Activated naive CD4-positive, alpha-beta T cell treated with Interleukin-2 at 50 U/mL for 16 hours (primary cell): ENCODE results near the gene ARHGAP44.

Source experiments
- DNase-seq: peaks from one replicate; pipeline ENCODE4 v3.0.0-alpha.2; 2020

The ARHGAP44 gene

DNA sequence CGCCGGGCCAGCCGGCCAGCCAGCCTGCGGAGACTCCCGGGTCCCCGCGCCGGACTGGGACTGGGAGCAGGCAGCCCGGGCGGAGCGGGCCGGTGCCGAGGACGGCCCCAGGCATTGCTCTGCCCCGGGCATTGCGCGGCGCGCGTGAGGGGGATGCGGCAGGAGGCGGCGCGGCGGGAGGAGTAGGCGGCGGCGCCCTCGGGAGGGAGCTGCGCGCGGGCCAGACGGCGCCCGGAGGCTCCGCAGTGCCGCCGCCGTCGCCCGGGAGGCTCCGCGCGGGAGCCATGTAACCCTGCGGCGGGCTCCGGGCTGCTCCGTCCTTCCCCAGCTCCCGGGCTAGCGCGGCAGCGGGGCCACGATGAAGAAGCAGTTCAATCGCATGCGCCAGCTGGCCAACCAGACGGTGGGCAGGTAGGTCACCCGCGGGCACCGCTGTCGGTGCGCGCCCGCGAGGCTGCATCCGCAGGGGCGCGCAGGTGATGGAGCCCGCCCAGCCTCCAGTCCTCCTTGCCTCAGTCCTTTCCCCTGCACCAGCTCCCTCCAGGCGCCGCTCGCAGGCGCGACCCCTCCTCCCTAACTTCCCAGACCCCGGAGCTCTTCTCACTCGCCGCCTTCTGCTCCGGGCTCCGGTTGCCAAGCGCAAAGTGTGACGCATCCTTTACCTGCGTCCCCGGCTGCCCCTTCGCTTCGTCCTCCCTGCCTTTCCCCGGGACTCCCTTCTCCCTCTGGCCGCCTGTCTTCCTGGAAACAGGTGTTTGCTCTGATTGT is at the start of gene ARHGAP44:
Gene ARHGAP44 (plus strand): TSS at position 18 of the 768 bp plus-strand sequence. CDS start 341 bp downstream, at position 359.
- no peak for DNase-seq

DNA sequence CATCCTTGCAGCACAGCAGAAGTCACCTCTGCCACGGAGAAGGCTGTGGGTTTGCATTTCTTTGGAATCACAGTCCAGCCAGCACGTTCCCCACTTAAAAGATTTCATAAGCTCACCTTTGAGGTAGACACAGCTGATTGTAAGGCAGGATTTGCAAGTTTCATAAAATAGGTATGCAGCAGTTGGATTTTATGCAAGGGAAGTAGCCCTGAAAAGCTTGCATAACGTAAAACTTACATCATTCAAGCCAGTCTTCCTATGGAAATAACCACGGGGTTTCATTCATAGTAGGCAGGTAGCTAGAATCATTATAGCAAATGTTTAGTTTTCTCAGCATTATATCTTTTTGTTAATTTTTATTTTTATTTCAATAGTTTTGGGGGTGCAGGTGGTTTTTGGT is 49.8 kb upstream of the ARHGAP44 start:
- no peak for DNase-seq

DNA sequence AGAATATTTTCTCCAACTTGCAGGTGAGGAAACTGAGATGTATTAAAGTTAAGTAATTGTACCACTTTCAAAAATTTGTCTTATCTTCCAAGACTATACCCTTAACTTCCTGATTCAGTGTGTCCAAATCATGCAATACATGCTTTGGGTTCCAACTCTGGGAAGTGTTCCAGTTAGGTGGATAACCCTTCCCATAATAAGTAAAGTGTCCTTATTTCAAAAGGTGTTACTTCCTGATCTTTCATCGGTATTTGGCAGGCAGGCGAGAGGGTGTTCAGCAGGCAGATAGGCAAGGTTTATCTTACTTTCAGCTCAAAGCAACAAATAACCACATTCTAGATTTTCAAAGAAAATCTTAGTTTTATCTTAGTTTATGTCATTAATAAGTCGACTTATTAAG is 46.3 kb upstream of the ARHGAP44 start:
- no peak for DNase-seq

- no peak for DNase-seq
Observed at GRCh38 chr17:12744298-12744697, 45.0 kb upstream of the ARHGAP44 start.

DNA sequence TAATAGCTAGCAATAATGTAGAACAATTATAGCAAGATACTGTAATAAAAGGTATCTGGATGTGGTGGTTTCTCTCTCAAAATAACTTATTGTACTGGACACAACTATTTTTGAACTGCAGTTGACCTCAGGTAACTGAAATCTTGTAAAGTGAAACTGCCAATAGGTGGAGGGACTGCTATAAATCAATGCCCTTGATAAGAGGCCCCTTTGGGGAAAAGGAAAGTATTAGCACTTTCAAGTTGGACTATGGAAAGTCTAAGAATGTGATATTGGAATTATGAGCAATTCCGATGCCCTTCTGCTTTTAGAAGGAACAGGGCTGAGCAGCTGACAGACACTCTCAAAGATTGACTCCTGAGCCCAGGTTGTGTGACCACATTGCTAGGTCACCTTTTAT is 44.5 kb upstream of the ARHGAP44 start:
- DNase-seq: no peak

DNA sequence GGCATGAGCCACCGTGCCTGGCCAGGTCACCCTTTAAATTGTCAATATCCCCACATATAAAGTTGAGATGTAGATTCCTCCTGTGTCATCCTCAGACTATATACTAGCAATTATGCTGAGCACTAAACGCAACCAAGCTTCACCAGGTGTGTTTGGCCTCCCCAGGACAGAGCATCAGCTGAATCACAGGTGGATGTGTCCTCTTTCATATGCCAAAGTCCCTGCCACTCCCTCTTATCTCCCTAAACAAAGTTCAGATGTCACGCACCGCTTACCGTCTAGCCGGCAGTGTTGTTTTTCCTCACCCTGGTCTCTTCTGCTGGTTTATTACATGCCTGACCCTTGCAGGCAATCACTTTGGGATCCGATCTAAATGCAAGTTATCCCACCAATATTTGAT is 43.8 kb upstream of the ARHGAP44 start:
- no peak for DNase-seq

DNA sequence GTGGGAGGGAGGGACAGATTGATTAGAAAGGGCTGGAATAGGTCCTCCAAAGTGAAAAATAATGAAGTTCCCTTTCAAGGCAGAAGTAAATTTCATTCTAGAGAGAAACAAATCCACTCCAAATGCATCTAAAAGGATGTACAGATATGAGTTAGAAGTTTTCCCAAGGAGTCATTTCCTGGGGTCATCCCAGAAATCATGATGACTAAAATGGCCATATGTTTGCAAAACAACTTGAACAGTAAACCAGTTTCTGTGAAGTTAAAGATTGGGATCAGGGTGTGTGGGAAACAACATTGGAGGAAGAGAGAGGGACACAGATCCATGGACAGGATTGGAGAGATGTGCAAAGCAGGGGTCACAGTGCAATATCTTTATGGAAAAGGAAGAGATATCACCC is 32.5 kb upstream of the ARHGAP44 start:
- no peak for DNase-seq

DNA sequence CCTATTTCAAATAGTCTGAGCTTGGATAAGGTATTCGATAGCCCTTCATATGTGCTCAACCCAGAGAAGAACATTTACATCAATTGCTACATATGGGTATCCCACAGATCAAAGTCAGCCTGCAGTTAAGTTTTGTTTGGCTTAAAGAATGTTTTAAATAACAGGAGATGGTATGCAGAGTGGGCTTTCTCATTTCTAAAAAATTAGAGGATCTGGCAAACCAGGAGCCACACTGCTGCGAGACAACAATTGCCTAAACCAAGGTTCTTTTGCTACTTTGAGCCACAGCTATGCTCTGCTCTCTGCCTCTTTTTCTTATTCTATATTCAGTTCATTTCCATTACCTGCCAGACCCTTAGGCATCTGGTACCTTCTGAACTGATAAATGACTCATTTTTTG is 30.2 kb upstream of the ARHGAP44 start:
- no peak for DNase-seq

- no peak for DNase-seq
Observed at GRCh38 chr17:12765548-12765947, 23.8 kb upstream of the ARHGAP44 start.

- DNase-seq: no peak
Observed at GRCh38 chr17:12768255-12768654, 21.0 kb upstream of the ARHGAP44 start.

GRCh38 chr17:12769981-12770380 is 19.3 kb upstream of the ARHGAP44 start:
- no peak for DNase-seq

GRCh38 chr17:12773153-12773552 is 16.1 kb upstream of the ARHGAP44 start:
- no peak for DNase-seq

DNA sequence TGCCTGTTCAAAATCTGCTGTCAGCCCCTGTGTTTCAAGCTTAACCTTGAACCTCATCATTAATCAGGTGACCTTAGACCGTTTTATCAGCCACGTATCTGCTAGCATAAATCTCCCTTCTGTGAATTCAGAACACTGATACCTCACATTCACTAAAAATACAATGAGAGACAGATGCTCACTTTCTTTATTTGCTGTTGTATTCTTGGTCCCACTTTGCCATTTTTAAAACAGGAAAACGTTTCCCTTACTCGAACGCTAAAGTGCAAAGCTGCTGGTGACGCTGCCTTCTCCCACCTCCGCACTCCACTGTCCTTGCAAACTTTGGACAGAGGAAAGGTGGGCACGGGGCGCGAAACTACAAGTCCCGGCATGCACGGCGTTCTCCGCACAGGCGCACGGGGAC is 220 bp upstream of the ARHGAP44 start:
- DNase-seq: no peak

DNA sequence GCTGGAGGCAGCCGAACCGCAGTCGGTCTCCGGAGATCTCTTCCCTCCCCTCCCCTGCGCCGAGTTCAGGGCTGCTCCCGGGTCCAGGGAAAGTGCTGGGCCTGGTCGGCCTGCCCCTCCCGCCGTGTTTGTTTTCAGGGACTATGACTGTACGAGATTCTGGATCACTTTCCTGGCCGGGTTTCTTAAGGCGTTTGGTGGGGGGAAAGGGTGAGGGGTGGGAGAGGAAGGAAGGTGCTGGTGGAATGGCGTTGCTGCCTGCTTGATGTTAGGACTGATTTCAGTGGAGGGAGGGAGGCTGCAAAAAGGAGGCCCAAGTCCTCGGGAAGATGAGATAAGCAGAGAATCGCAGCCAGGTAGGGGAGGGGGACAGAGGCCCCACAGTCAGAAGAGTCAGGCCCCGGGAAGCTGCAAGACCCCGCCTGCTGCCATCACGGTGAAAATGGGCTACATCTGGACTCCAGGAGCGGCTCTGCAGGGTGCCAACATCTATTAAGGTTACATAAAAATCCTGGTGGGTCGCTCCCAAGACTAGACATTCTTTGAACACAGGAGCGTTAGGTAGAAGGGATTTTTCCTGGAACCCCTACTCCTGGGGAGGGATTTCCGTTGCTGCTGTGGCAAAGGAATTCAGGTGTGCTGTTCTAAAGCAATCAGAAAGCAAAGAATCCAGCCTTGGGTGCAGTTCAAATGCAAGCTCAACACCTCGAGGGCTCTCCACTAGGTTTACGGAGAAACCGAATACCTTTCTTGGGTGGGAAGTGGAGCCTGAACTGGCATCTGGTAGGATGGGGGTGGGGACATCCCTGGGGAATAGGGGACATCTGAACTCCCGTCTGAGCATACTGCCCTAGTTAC is 1.2 kb downstream of the ARHGAP44 start:
- DNase-seq: no peak

DNA sequence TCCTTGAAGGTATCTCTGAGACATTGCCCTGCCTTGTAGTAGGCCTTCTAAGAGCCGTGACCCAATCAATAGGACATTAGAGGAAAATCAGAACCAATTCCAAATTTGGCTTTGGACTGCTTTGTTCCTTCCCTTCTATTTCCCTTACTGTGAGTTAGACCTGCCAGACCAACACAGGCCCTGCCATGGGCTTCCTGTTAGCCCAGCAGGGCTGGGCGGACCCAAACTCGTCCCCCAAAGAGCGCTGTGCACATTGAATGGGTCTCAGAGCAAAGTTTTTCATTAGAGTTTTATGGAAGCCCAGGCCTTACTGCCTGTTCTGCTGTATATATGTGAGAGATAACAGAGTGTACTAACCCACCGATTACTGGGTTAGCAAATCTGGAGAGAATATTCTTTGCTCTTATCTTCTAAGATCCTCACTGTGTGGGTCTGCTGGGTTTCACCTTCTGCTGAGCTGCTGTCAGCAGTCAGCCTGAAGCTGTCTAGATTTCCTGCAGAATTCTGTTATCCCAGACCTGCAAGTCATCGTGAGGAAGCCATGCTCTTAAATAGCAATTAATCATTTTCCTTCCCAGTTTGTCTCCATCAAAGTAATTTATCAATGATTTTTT is 5.7 kb downstream of the ARHGAP44 start:
- DNase-seq: no peak

GRCh38 chr17:12800855-12801365 is 11.6 kb downstream of the ARHGAP44 start:
- DNase-seq: no peak

DNA sequence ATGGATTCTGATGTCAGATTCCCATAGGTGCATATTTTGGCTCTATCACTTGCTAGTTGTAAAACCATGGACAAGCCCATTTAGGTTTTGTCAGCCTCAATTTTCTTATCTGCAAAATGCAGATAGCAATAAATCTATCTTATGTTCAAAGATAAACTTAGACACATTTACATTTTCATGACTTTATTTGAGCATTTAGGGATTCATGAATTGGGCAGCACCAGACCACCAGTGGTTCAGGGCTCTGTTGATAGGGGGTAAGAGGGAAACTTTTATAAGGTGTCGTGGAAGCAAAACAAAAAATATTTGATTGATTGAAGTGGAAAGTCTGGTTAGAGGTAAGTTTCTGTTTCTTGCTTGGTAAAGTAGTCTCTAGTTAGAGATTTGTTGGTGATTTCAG is 17.3 kb downstream of the ARHGAP44 start:
- no peak for DNase-seq

DNA sequence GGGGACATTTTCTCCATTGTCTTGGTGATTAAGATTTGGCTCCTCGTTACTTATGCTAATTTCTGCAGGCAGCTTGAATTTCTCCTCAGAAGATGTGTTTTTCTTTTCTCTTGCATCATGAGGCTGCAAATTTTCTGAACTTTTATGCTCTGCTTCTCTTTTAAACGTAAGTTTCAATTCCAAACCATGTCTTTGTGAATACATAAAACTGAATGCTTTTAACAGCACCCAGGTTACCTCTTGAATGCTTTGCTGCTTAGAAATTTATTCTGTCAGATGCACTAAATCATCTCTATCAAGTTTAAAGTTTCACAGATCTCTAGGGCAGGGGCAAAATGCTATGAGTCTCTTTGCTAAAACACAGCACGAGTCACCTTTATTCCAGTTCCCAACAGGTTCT is 19.4 kb downstream of the ARHGAP44 start:
- no peak for DNase-seq

- DNase-seq: no peak
Observed at GRCh38 chr17:12812877-12813276, 23.6 kb downstream of the ARHGAP44 start.

DNA sequence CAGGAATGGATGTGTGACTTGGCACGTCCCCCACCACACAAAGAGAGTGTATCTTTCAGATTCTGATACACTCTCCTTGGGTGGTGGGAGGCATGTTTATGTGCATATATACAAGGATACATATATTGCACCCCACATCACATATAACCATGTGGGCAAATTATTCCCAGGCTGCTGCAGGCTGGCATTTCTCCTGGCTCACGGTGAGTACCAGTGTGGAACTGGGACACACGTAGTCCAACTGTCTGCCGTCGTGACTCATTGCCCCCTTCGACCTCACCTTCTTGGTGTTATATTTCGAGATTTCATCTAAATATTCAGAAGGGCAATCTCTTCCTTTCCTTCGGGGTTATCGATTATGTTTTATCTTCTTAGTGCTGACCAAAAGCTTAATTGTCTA is 24.4 kb downstream of the ARHGAP44 start:
- DNase-seq: no peak

GRCh38 chr17:12814718-12815117 is 25.4 kb downstream of the ARHGAP44 start:
- DNase-seq: no peak

DNA sequence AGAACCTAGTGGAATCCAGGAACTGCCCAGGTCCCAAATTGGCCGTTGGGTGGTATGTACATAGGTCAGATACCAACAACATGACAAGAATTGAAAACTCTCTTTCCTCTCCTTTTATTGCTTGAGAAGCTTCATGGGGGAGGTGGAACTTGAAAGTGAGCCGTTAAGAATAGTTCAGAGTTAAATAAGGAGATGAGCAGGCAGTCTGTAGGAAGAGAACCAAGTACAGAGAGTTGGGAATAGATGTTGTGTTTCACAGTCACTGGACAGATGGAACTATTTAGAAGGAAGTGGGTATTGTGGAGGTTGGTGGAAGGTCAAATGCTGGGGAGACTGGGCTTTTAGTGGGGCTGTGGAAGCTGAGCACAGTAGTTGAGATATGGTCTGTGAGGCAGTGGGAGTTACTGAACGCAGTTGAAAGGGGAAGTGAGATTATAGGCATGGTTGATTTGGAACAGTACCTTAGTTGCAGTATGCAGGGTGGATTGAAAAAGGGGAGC is 26.4 kb downstream of the ARHGAP44 start:
- DNase-seq: no peak

DNA sequence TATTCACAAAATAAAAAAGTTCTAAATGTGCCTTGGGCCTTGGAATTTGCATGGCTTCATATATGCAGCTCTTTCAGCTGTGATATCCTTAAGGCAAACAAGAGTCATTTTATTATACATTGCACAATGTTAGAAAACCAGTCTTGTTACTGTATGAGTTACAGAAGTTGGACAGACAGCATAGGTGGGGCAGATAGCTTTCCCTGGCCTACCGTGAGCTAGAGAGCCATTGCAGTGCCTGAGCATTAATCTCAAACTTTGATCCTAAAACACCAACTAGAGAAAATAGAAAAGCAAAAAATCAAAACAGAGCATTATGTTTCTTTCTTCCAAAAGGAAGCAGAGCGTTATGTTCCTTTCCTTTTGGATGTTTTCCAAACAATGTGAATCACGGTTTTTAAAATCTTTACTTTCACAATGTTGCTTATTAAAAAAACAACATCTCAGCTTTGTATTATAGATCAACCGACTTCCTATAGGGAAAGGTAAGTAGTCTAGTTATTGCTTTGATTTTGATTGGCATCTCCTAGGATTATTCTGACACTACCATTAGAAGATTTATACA is 32.2 kb downstream of the ARHGAP44 start:
- DNase-seq: no peak
